ENCODE data around the gene ARHGAP24.

The ARHGAP24 gene

GRCh38 chr4:85761803-85762528 lies 287.0 kb downstream of the ARHGAP24 start:
- no peak for TF ChIP-seq CREB1 (IDR thresholded peaks at IDR 0.05; ENCODE audit: low read depth)
- TF ChIP-seq, protein P1, sequence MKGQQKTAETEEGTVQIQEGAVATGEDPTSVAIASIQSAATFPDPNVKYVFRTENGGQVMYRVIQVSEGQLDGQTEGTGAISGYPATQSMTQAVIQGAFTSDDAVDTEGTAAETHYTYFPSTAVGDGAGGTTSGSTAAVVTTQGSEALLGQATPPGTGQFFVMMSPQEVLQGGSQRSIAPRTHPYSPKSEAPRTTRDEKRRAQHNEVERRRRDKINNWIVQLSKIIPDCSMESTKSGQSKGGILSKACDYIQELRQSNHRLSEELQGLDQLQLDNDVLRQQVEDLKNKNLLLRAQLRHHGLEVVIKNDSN (IDR thresholded peaks at IDR 0.05), result no peak
- no peak for TF ChIP-seq RAD21 (IDR thresholded peaks at IDR 0.05; ENCODE audit: low read depth)
- no peak for TF ChIP-seq FOXM1 (IDR thresholded peaks at IDR 0.05; ENCODE audit: borderline replicate concordance, low read depth)
- TF ChIP-seq YY1 (IDR thresholded peaks at IDR 0.05; ENCODE audit: low read depth), result no peak
- TF ChIP-seq EGR1 (IDR thresholded peaks at IDR 0.05), result no peak
- TF ChIP-seq TAF1 (IDR thresholded peaks at IDR 0.05; ENCODE audit: low read depth), result no peak
- no peak for TF ChIP-seq TCF12 (IDR thresholded peaks at IDR 0.05; ENCODE audit: low read depth)
- no peak for TF ChIP-seq ZBTB7A (IDR thresholded peaks at IDR 0.05; ENCODE audit: low read depth)
- TF ChIP-seq NFIC (IDR thresholded peaks at IDR 0.05), result no peak
- no peak for TF ChIP-seq MAX (IDR thresholded peaks at IDR 0.05)
- TF ChIP-seq CEBPB (IDR thresholded peaks at IDR 0.05), result no peak
- TF ChIP-seq EP300 (IDR thresholded peaks at IDR 0.05; ENCODE audit: borderline replicate concordance), result no peak
- TF ChIP-seq, protein P2, sequence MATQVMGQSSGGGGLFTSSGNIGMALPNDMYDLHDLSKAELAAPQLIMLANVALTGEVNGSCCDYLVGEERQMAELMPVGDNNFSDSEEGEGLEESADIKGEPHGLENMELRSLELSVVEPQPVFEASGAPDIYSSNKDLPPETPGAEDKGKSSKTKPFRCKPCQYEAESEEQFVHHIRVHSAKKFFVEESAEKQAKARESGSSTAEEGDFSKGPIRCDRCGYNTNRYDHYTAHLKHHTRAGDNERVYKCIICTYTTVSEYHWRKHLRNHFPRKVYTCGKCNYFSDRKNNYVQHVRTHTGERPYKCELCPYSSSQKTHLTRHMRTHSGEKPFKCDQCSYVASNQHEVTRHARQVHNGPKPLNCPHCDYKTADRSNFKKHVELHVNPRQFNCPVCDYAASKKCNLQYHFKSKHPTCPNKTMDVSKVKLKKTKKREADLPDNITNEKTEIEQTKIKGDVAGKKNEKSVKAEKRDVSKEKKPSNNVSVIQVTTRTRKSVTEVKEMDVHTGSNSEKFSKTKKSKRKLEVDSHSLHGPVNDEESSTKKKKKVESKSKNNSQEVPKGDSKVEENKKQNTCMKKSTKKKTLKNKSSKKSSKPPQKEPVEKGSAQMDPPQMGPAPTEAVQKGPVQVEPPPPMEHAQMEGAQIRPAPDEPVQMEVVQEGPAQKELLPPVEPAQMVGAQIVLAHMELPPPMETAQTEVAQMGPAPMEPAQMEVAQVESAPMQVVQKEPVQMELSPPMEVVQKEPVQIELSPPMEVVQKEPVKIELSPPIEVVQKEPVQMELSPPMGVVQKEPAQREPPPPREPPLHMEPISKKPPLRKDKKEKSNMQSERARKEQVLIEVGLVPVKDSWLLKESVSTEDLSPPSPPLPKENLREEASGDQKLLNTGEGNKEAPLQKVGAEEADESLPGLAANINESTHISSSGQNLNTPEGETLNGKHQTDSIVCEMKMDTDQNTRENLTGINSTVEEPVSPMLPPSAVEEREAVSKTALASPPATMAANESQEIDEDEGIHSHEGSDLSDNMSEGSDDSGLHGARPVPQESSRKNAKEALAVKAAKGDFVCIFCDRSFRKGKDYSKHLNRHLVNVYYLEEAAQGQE (IDR thresholded peaks at IDR 0.05; ENCODE audit: low read depth), result no peak
- TF ChIP-seq TEAD4 (IDR thresholded peaks at IDR 0.05), result no peak

DNA sequence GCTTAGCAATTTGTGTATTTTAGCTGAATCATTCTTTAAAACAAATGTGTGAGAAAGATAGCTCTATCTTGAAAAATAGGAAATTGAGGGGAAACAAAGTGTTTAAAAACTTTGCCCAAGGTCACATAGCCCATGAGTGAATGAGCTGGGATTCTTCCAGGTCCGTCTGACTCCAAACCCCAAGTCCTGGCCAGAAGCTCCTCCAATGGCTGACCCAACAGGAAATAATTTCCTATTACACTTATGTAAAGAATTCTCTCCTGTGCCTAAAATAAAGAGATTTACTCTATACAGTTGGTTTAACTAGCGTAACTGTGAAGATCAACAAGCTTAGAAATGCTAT lies 287.6 kb downstream of the ARHGAP24 start:
- TF ChIP-seq EP300 (IDR thresholded peaks at IDR 0.05; ENCODE audit: borderline replicate concordance) (no peak), YY1 (IDR thresholded peaks at IDR 0.05; ENCODE audit: low read depth) (no peak), NFIC (IDR thresholded peaks at IDR 0.05) (no peak), CEBPB (IDR thresholded peaks at IDR 0.05) (no peak)

- no peak for TF ChIP-seq NFIC (IDR thresholded peaks at IDR 0.05)
- TF ChIP-seq, protein P1 (IDR thresholded peaks at IDR 0.05), result no peak
Measured at GRCh38 chr4:85763202-85763601, 288.3 kb downstream of the ARHGAP24 start.

- TF ChIP-seq FOXM1 (IDR thresholded peaks at IDR 0.05; ENCODE audit: borderline replicate concordance, low read depth) (no peak), MAX (IDR thresholded peaks at IDR 0.05) (no peak), TAF1 (IDR thresholded peaks at IDR 0.05; ENCODE audit: low read depth) (no peak), EGR1 (IDR thresholded peaks at IDR 0.05) (no peak), YY1 (IDR thresholded peaks at IDR 0.05; ENCODE audit: low read depth) (no peak), TEAD4 (IDR thresholded peaks at IDR 0.05) (no peak), TCF12 (IDR thresholded peaks at IDR 0.05; ENCODE audit: low read depth) (no peak), CEBPB (IDR thresholded peaks at IDR 0.05) (no peak), EP300 (IDR thresholded peaks at IDR 0.05; ENCODE audit: borderline replicate concordance) (no peak), NFIC (IDR thresholded peaks at IDR 0.05) (no peak), ZBTB7A (IDR thresholded peaks at IDR 0.05; ENCODE audit: low read depth) (no peak), CREB1 (IDR thresholded peaks at IDR 0.05; ENCODE audit: low read depth) (no peak), RAD21 (IDR thresholded peaks at IDR 0.05; ENCODE audit: low read depth) (no peak)
- TF ChIP-seq, protein P2 (IDR thresholded peaks at IDR 0.05; ENCODE audit: low read depth), result no peak
- TF ChIP-seq, protein P1 (IDR thresholded peaks at IDR 0.05), result no peak
Measured at GRCh38 chr4:85767649-85768048, 292.7 kb downstream of the ARHGAP24 start.

GRCh38 chr4:85769009-85769408 lies 294.1 kb downstream of the ARHGAP24 start:
- TF ChIP-seq CREB1 (IDR thresholded peaks at IDR 0.05; ENCODE audit: low read depth) (no peak), ZBTB7A (IDR thresholded peaks at IDR 0.05; ENCODE audit: low read depth) (no peak), TEAD4 (IDR thresholded peaks at IDR 0.05) (no peak), FOXM1 (IDR thresholded peaks at IDR 0.05; ENCODE audit: borderline replicate concordance, low read depth) (no peak), EP300 (IDR thresholded peaks at IDR 0.05; ENCODE audit: borderline replicate concordance) (no peak), NFIC (IDR thresholded peaks at IDR 0.05) (no peak), EGR1 (IDR thresholded peaks at IDR 0.05) (no peak), YY1 (IDR thresholded peaks at IDR 0.05; ENCODE audit: low read depth) (no peak), MAX (IDR thresholded peaks at IDR 0.05) (no peak), RAD21 (IDR thresholded peaks at IDR 0.05; ENCODE audit: low read depth) (no peak), CEBPB (IDR thresholded peaks at IDR 0.05) (no peak)
- TF ChIP-seq, protein P2 (IDR thresholded peaks at IDR 0.05; ENCODE audit: low read depth), result no peak
